ENCODE data around the gene GAB4. TPM values are rescaled to one million over a fixed set of nuclear protein-coding genes. Genes with fewer than 3 reads are reported as not detected.

Gene GAB4
- total RNA-seq, 6 experiments from 2014 or later, result not detected

- DNase-seq, result no peak
- no peak for TF ChIP-seq CTCF (IDR thresholded peaks at IDR 0.05)
- H3K27ac Mint-ChIP-seq, result no peak overlapping the region
- H3K9me3 Mint-ChIP-seq, result peaks cover 53% of the 10 kb centered on the region
- H3K4me1 Mint-ChIP-seq (ENCODE audit: low read depth), result no peaks in the 10 kb centered on the region
- H3K36me3 Mint-ChIP-seq (ENCODE audit: low read depth), result peaks cover 7% of the 10 kb centered on the region
- no peak overlapping the region for H3K4me3 Mint-ChIP-seq
- no peaks in the 10 kb centered on the region for H3K27me3 Mint-ChIP-seq (ENCODE audit: insufficient read depth)
Measured at GRCh38 chr22:16988257-16988656, 19.8 kb downstream of the GAB4 start.

GRCh38 chr22:16987822-16988221, 20.2 kb downstream of the GAB4 start:
- peaks cover 7% of the 10 kb centered on the region for H3K36me3 Mint-ChIP-seq (ENCODE audit: low read depth)
- H3K27ac Mint-ChIP-seq, result no peak overlapping the region
- no peaks in the 10 kb centered on the region for H3K4me1 Mint-ChIP-seq (ENCODE audit: low read depth)
- no peaks in the 10 kb centered on the region for H3K27me3 Mint-ChIP-seq (ENCODE audit: insufficient read depth)
- no peak for TF ChIP-seq CTCF (IDR thresholded peaks at IDR 0.05)
- H3K4me3 Mint-ChIP-seq, result no peak overlapping the region
- H3K9me3 Mint-ChIP-seq, result peaks cover 58% of the 10 kb centered on the region
- no peak for DNase-seq

- DNase-seq, result no peak
- Mint-ChIP-seq H3K27ac (no peak overlapping the region), H3K9me3 (peaks cover 72% of the 10 kb centered on the region), H3K4me1 (ENCODE audit: low read depth) (no peaks in the 10 kb centered on the region), H3K36me3 (ENCODE audit: low read depth) (no peaks in the 10 kb centered on the region; the same call in 1 of the 2 replicates), H3K27me3 (ENCODE audit: insufficient read depth) (no peaks in the 10 kb centered on the region; the same call in 1 of the 2 replicates), H3K4me3 (no peak overlapping the region)
- TF ChIP-seq CTCF (IDR thresholded peaks at IDR 0.05), result no peak
Measured at GRCh38 chr22:16975155-16975885, 32.7 kb downstream of the GAB4 start.

- Mint-ChIP-seq H3K4me1 (ENCODE audit: low read depth) (no peaks in the 10 kb centered on the region), H3K27ac (no peak overlapping the region), H3K4me3 (no peak overlapping the region), H3K27me3 (ENCODE audit: insufficient read depth) (no peaks in the 10 kb centered on the region; the same call in 1 of the 2 replicates), H3K36me3 (ENCODE audit: low read depth) (no peaks in the 10 kb centered on the region; the same call in 1 of the 2 replicates), H3K9me3 (peaks cover 69% of the 10 kb centered on the region)
- TF ChIP-seq CTCF (IDR thresholded peaks at IDR 0.05), result no peak
- no peak for DNase-seq
Measured at GRCh38 chr22:16974298-16975084, 33.5 kb downstream of the GAB4 start.

GRCh38 chr22:16973591-16974297, 34.3 kb downstream of the GAB4 start:
- H3K4me1 Mint-ChIP-seq (ENCODE audit: low read depth), result no peaks in the 10 kb centered on the region
- H3K9me3 Mint-ChIP-seq, result peaks cover 66% of the 10 kb centered on the region
- no peak overlapping the region for H3K4me3 Mint-ChIP-seq
- no peak for DNase-seq
- H3K36me3 Mint-ChIP-seq (ENCODE audit: low read depth), result no peaks in the 10 kb centered on the region; the same call in 1 of the 2 replicates
- H3K27ac Mint-ChIP-seq, result no peak overlapping the region
- no peak for TF ChIP-seq CTCF (IDR thresholded peaks at IDR 0.05)
- no peaks in the 10 kb centered on the region; the same call in 1 of the 2 replicates for H3K27me3 Mint-ChIP-seq (ENCODE audit: insufficient read depth)

Measured in HFFc6 (cell line).